A204.1 (cell line): ENCODE measurements around the gene FOXO3.

Experiments
- FAIRE-seq: peaks from 2 replicates; lab custom pipeline; 2012; peaks lifted over from hg19 to GRCh38; lab: Jason Lieb, UNC

FOXO3 gene

GRCh38 chr6:108576709-108577108, 16.0 kb downstream of the FOXO3 start:
- no peak for FAIRE-seq

- no peak for FAIRE-seq
Observed at GRCh38 chr6:108578166-108578565, 17.4 kb downstream of the FOXO3 start.

GRCh38 chr6:108578595-108579327, 18.0 kb downstream of the FOXO3 start:
- FAIRE-seq = no peak

- no peak for FAIRE-seq
Observed at GRCh38 chr6:108579328-108579721, 18.6 kb downstream of the FOXO3 start.

GRCh38 chr6:108580646-108581045, 19.9 kb downstream of the FOXO3 start:
- FAIRE-seq = no peak

GRCh38 chr6:108581237-108581931, 20.7 kb downstream of the FOXO3 start:
- FAIRE-seq = no peak

- FAIRE-seq = no peak
Observed at GRCh38 chr6:108581932-108582475, 21.3 kb downstream of the FOXO3 start.

- no peak for FAIRE-seq
Observed at GRCh38 chr6:108582618-108583017, 21.9 kb downstream of the FOXO3 start.

- FAIRE-seq = no peak
Observed at GRCh38 chr6:108584323-108584722, 23.6 kb downstream of the FOXO3 start.

GRCh38 chr6:108585359-108585758, 24.6 kb downstream of the FOXO3 start:
- no peak for FAIRE-seq

- no peak for FAIRE-seq
Observed at GRCh38 chr6:108585921-108586536, 25.3 kb downstream of the FOXO3 start.

- no peak for FAIRE-seq
Observed at GRCh38 chr6:108587258-108588059, 26.7 kb downstream of the FOXO3 start.

GRCh38 chr6:108588586-108588985, 27.9 kb downstream of the FOXO3 start:
- FAIRE-seq = no peak

- FAIRE-seq = no peak
Observed at GRCh38 chr6:108589244-108589791, 28.6 kb downstream of the FOXO3 start.

GRCh38 chr6:108591040-108591816, 30.5 kb downstream of the FOXO3 start:
- no peak for FAIRE-seq

- no peak for FAIRE-seq
Observed at GRCh38 chr6:108592371-108593337, 31.9 kb downstream of the FOXO3 start.

- FAIRE-seq = no peak
Observed at GRCh38 chr6:108594151-108594550, 33.4 kb downstream of the FOXO3 start.

GRCh38 chr6:108594640-108595039, 33.9 kb downstream of the FOXO3 start:
- no peak for FAIRE-seq

GRCh38 chr6:108596956-108597355, 36.2 kb downstream of the FOXO3 start:
- FAIRE-seq = no peak
